Urinary bladder (tissue), 4 donors: ENCODE measurements around the gene DEAF1. TPM values are rescaled to one million over a fixed set of nuclear protein-coding genes. Genes with fewer than 3 reads are reported as not detected.

Experiments
- DNase-seq: peaks from one replicate; pipeline ENCODE4 v3.0.0-alpha.2; 2015; ENCODE audit errors: extremely low spot score
- H3K27ac ChIP-seq: one replicate; pipeline ENCODE4 v1.5.1; 2013; ENCODE audit warnings: low read depth, mild to moderate bottlenecking, moderate library complexity
- H3K36me3 ChIP-seq: one replicate; pipeline ENCODE4 v1.6.1; 2013; ENCODE audit warnings: mild to moderate bottlenecking, moderate library complexity; ENCODE audit not compliant: insufficient read depth
- H3K4me1 ChIP-seq: one replicate; pipeline ENCODE4 v1.6.1; 2013; ENCODE audit warnings: mild to moderate bottlenecking, moderate library complexity; ENCODE audit not compliant: insufficient read depth
- H3K4me3 ChIP-seq: one replicate; pipeline ENCODE4 v1.5.1; 2013; ENCODE audit warnings: low read depth, low read length
- WGBS: extraction: QIAGEN DNeasy Blood & Tissue Kit; methylation state at CpG from one replicate; pipeline ENCODE4 v1.1.7; 2013; 5-methylcytosine and 5-hydroxymethylcytosine counted together
- polyA plus RNA-seq: library from polyadenylated mRNA; stranded (reverse); fragments of 200-250 nt; gene quantifications from one replicate; pipeline ENCODE4 v1.2.3, GENCODE V29; 2013
- total RNA-seq: library from RNA; depleted of rRNA; stranded (reverse); fragments of >200 nt; gene quantifications from one replicate; pipeline ENCODE4 v1.2.3, GENCODE V29; 2014
- donor health status: healthy with polysubstance abuse.
- donor health status: healthy.

DEAF1 gene
- total and polyA plus RNA-seq, 2 donors = 14.9 to 29.7 TPM

DNA sequence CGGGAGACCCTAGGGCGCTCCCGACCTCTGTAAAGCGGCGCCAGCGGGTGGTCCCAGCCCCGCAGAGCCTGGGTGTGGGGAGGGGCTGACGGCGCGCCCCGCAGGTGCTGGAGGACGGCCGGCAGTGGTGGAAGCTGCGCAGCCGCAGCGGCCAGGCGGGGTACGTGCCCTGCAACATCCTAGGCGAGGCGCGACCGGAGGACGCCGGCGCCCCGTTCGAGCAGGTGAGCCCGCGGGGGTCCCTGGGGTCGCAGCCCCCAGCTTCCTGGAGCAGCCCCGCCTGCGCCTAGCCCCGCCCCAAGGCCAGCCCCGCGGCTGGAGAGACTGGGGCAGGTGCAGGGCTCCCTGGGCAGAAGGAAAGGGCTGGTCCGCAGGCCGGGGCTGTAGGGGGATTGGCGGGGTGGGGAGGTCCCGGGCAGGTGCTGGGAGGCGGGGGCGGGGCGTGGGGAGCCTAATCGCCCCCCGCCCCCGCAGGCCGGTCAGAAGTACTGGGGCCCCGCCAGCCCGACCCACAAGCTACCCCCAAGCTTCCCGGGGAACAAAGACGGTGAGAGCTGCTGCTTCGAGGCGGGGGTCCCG is 30.7 kb upstream of the DEAF1 start:
- H3K27ac ChIP-seq = no peak overlapping the region
- no peak for DNase-seq
- H3K36me3 ChIP-seq = no peaks in the 10 kb centered on the region
- H3K4me1 ChIP-seq = no peaks in the 10 kb centered on the region
- peak overlapping the region; percentile 14 for H3K4me3 ChIP-seq
- 4% methylated on average over 53 of the region's 53 CpGs for WGBS

DNA sequence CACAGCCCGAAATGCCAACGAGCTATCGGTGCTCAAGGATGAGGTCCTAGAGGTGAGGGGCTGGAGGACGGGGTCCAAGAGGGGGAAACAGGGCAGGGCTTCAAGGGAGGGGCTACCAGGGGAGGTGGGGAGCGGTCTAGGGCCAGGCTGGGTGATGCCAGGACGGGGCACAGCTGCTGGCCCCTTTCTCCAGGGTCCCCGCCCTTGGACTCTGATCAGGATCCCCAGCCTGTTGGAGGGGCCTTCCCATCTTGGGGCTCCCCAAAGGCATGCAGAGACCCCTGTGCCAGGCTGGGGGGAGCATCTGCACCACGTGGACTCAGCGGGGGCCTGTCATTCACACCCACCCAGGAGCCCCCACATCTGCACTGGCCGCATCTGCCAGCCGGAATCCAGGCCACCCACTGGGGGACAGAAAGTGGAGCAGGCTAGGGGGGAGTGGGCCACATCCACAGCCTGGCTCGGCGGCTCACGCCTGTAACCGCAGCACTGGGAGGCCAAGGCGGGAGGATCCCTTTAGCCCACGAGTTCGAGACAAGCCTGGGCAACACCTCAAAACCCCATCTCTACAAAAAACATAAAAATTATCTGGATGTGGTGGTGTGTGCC is 29.9 kb upstream of the DEAF1 start:
- no peak overlapping the region for H3K4me3 ChIP-seq
- WGBS = 68% methylated on average over 18 of the region's 18 CpGs
- H3K27ac ChIP-seq = no peak overlapping the region
- DNase-seq = no peak
- no peaks in the 10 kb centered on the region for H3K4me1 ChIP-seq
- no peaks in the 10 kb centered on the region for H3K36me3 ChIP-seq

- Histone ChIP-seq H3K27ac (no peak overlapping the region), H3K36me3 (no peaks in the 10 kb centered on the region), H3K4me3 (no peak overlapping the region), H3K4me1 (no peaks in the 10 kb centered on the region)
- WGBS = 71% methylated on average over 19 of the region's 19 CpGs
- no peak for DNase-seq
Observed at GRCh38 chr11:724049-724777, 29.2 kb upstream of the DEAF1 start.

DNA sequence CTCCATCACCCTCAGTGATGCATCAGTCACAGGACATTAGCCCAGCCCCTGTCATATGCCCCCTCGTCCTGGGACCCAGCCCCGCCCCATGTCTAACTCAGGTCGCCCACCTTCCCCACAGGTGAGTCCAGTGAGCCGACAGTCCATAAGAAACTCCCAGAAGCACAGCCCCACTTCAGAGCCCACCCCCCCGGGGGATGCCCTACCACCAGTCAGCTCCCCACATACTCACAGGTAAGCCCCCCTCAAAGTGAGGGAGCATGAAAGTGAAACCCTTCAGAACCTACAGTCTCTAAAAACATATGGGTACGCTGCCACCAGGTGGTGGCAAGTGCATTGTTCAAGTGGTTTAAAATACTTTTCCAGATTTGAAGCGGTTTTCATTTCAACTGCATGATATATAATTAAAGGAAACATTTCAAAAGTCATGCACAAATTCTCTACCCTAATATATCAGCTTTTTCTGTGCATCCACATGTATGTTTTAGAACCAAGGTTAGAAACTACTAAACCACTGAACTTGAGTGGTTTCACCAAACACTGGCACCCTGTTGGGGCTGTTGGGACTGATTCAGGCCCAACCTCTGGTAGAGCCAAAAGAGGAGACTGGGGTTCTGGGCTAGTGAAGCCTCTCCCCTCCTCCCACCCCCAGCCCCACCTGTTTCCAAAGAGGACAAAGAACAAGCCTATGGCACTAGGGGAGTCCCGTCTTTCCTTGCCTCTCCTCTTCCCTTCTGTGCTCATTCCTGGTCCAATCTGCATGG is 28.3 kb upstream of the DEAF1 start:
- WGBS = 54% methylated on average over 8 of the region's 8 CpGs
- H3K27ac ChIP-seq = no peak overlapping the region
- no peaks in the 10 kb centered on the region for H3K36me3 ChIP-seq
- no peak overlapping the region for H3K4me3 ChIP-seq
- no peaks in the 10 kb centered on the region for H3K4me1 ChIP-seq
- no peak for DNase-seq

DNA sequence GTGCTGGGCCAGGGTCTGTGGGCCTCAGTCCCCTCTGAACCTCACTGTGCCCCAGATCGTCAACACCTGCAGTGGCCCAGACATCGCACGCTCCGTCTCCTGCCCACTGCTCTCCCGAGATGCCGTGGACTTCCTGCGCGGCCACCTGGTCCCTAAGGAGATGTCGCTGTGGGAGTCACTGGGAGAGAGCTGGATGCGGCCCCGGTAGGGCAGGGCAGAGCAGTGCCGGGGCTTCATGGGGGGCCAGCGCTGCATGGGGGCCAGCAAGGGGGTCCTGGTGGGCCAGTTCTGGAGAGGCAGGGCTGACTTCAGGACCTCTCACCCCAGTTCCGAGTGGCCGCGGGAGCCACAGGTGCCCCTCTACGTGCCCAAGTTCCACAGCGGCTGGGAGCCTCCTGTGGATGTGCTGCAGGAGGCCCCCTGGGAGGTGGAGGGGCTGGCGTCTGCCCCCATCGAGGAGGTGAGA is 27.4 kb upstream of the DEAF1 start:
- 69% methylated on average over 20 of the region's 20 CpGs for WGBS

DNA sequence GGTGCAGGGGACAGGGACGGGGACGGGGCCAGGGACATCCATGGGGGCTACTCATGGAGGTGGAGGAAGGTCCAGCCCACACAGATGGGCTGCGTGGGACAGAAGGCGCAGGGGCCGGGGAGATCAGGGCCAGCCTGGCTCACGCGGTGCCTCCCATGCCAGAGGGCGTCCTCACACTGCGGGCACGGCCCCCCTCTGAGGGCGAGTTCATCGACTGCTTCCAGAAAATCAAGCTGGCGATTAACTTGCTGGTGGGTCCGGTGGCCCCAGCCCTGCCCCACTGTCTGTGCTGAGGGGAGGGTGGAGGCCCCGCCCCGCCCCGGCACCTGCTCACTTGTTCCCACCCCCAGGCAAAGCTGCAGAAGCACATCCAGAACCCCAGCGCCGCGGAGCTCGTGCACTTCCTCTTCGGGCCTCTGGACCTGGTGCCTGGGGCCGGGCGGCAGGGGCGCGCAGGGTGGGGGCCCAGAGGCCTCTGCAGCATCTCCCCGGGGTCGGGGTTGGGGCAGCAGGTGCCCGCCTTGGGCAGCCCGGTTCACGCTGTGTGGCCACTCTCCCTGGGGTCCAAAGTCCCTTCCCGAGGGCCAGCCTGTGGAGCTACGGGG is 26.8 kb upstream of the DEAF1 start:
- Histone ChIP-seq H3K27ac (no peak overlapping the region), H3K36me3 (no peaks in the 10 kb centered on the region), H3K4me1 (no peaks in the 10 kb centered on the region), H3K4me3 (no peak overlapping the region)
- WGBS = 43% methylated on average over 33 of the region's 33 CpGs
- no peak for DNase-seq

More for the DNA sequence above, 27.4 kb upstream of the DEAF1 start:
- Histone ChIP-seq H3K27ac (no peak overlapping the region), H3K36me3 (no peaks in the 10 kb centered on the region), H3K4me1 (no peaks in the 10 kb centered on the region), H3K4me3 (no peak overlapping the region)
- DNase-seq = no peak

- Histone ChIP-seq H3K4me3 (no peak overlapping the region), H3K36me3 (no peaks in the 10 kb centered on the region), H3K27ac (no peak overlapping the region), H3K4me1 (no peaks in the 10 kb centered on the region)
- 32% methylated on average over 28 of the region's 28 CpGs for WGBS
- DNase-seq = no peak
Observed at GRCh38 chr11:721247-721740, 26.3 kb upstream of the DEAF1 start.

GRCh38 chr11:720642-721246 is 25.7 kb upstream of the DEAF1 start:
- Histone ChIP-seq H3K36me3 (no peaks in the 10 kb centered on the region), H3K4me1 (no peaks in the 10 kb centered on the region), H3K27ac (no peak overlapping the region), H3K4me3 (peak overlapping the region; percentile 29)
- 12% methylated on average over 52 of the region's 53 CpGs for WGBS
- no peak for DNase-seq

DNA sequence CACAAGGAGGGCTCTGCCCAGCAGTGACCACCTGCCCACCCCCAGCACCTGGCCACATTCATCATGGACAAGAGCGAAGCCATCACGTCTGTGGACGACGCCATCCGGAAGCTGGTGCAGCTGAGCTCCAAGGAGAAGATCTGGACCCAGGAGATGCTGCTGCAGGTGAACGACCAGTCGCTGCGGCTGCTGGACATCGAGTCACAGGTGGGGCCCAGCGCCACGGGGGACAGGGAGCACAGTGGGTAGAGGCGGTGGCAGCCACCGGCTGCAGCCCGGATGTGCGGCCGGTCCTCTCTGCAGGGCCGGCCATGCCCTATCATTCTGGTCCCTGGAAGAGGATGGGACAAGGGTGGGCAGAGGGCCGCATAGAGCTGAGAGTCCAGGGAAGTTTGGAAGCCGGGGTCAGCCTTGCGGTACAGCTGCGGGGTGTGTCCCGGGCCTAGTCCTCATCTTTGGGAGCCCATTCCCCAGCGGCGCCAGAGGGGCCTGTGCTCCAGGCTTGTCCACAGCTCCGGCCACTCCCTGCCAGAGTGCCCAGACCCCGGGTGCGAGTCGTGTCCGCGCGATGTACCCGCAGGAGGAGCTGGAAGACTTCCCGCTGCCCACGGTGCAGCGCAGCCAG is 25.1 kb upstream of the DEAF1 start:
- no peak overlapping the region for H3K27ac ChIP-seq
- no peak overlapping the region for H3K4me3 ChIP-seq
- 62% methylated on average over 35 of the region's 35 CpGs for WGBS
- DNase-seq = no peak
- no peaks in the 10 kb centered on the region for H3K4me1 ChIP-seq
- no peaks in the 10 kb centered on the region for H3K36me3 ChIP-seq

DNA sequence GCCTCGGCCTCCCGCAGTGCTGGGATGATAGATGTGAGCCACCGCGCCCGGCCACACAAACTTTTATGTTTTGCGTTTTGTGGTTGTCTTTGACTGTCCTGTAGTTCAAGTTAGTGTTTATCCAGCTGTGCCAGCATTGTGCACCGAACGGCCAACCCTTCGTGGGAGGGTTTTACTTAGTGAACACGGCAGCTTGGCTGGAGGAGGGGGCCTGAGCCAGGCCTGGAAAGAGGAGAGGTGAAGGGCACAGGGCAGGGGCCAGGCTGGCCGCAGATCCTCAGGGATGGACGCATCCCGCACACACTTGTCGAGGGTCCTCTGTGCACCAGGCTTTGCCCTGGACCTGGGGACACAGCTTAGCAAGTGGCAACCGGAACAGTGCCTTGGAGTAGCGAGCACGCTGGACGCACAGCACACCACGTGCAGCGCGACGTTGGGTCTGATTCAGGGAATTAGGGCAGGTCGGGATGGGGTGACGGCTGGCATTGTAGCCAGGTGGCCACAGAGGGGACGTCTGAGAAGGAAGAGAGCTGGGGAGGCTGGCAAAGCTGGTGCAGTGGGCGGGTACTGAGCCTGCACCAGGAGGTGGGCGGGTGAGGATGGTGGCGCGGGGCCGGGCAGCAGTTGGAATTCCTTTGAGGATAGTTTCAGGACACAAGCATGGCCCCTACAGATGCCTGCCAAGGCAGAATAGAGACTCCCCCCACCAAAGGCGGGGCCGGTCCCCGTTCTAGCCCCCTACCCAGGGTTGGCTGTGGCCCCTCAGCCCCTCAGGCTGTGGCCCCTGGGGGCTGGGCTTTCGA is 24.4 kb upstream of the DEAF1 start:
- no peaks in the 10 kb centered on the region for H3K4me1 ChIP-seq
- no peaks in the 10 kb centered on the region for H3K36me3 ChIP-seq
- no peak overlapping the region for H3K4me3 ChIP-seq
- DNase-seq = no peak
- H3K27ac ChIP-seq = no peak overlapping the region
- 83% methylated on average over 34 of the region's 34 CpGs for WGBS

DNA sequence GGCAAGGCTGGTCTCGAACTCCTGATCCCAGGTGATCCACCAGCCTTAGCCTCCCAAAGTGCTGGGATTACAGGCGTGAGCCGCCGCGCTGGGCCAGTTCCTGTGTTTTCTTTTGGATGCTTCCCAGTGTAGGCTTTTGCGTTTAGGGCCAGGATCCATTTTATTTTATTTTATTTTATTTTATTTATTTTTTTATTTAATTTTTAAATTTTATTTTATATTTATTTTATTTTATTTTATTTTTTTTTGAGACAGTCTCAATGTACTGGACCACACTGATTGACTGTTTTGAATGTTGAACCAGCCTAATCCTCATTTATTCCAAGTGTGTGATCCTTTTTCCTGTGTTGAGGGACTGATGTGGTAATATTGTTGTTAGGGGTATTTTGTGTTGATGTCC is 19.4 kb upstream of the DEAF1 start:
- H3K4me1 ChIP-seq = no peaks in the 10 kb centered on the region
- no peak for DNase-seq
- H3K36me3 ChIP-seq = peaks cover 1% of the 10 kb centered on the region
- WGBS = 97% methylated on average over 6 of the region's 6 CpGs
- no peak overlapping the region for H3K4me3 ChIP-seq
- H3K27ac ChIP-seq = no peak overlapping the region
